GM12864 (cell line): ENCODE measurements around the gene BTN3A1.

Experiments
- DNase-seq: peaks from one replicate; pipeline ENCODE4 v3.0.0-alpha.2; 2011; ENCODE audit warnings: low read depth
- H3K4me3 ChIP-seq: 2 replicates; pipeline ENCODE4 v1.5.1; 2011; ENCODE audit warnings: mild to moderate bottlenecking, low read depth, low read length, control low read depth
- TF ChIP-seq, protein P1 (sequence below): IDR thresholded peaks from 2 replicates; pipeline ENCODE4 v1.5.1; 2011; ENCODE audit warnings: low read depth, mild to moderate bottlenecking, moderate library complexity, low read length, control low read depth, inconsistent platforms; ENCODE audit errors: missing control alignments

Gene BTN3A1

GRCh38 chr6:26421259-26422144 is 19.4 kb downstream of the BTN3A1 start:
- TF ChIP-seq, protein P1, sequence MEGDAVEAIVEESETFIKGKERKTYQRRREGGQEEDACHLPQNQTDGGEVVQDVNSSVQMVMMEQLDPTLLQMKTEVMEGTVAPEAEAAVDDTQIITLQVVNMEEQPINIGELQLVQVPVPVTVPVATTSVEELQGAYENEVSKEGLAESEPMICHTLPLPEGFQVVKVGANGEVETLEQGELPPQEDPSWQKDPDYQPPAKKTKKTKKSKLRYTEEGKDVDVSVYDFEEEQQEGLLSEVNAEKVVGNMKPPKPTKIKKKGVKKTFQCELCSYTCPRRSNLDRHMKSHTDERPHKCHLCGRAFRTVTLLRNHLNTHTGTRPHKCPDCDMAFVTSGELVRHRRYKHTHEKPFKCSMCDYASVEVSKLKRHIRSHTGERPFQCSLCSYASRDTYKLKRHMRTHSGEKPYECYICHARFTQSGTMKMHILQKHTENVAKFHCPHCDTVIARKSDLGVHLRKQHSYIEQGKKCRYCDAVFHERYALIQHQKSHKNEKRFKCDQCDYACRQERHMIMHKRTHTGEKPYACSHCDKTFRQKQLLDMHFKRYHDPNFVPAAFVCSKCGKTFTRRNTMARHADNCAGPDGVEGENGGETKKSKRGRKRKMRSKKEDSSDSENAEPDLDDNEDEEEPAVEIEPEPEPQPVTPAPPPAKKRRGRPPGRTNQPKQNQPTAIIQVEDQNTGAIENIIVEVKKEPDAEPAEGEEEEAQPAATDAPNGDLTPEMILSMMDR = no peak
- H3K4me3 ChIP-seq = peak overlapping the region; percentile 75
- peak; percentile 47 for DNase-seq

GRCh38 chr6:26422329-26422728 is 20.3 kb downstream of the BTN3A1 start:
- DNase-seq = no peak
- peak overlapping the region; percentile 75 for H3K4me3 ChIP-seq
- TF ChIP-seq, protein P1 = no peak

DNA sequence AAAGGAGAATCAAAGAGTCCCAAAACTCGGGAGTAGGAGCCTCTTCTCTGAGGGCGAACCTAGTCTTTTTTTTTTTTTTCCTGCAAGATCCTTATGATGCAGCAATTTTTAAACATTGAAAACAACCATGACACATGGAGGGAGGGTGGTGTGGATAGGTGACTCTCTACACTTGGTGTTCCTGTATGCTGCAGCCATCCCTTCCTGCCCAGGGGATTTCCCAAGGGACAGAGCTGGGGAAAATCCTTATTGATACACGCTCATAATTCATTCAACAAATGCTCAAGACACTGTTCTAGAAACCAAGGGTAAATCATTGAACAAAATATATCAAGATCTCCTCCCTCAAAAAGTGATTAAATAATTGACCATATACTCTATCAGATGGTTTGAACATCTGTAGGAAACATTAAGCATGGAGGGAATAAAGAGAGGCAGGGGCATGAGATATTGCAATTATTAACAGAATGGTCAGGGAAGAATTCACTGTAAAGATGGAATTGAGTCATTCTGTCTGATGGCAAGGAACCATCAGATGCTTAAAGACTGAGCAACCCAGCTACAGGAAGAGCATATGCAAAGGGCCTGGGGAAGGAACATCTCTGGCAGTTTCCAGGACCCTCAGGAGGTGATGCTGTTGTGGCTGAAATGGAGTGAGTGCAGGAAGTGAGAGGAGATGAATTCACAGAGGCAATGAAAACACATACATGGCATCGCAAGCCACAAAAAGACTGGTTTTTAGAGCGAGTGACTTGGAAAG is 24.8 kb downstream of the BTN3A1 start:
- TF ChIP-seq, protein P1 = no peak
- DNase-seq = no peak
- H3K4me3 ChIP-seq = no peak overlapping the region

- TF ChIP-seq, protein P1 = no peak
- DNase-seq = no peak
Observed at GRCh38 chr6:26427451-26427809, 25.4 kb downstream of the BTN3A1 start.

DNA sequence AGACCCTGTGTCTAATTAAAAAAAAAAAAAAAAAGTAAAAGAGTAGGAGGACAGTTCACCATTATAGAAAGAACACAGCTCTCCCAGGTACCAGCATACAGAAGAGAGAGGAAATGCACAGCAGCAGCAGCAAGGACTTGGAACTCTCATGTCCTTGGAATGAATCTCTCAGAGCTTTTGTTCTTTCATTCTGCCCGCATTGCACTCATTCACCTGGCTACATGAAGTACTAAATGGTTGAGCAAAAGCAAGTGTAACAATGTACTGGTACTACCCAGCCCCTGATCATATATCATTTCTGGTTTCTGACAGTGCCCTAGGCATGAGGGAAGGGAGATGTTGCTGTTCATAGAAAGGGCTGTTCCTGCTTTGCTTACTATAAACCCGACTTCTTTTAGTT is 26.1 kb downstream of the BTN3A1 start:
- DNase-seq = no peak
- TF ChIP-seq, protein P1 = no peak

More at GRCh38 chr6:26427451-26427809, 25.4 kb downstream of the BTN3A1 start:
- no peak overlapping the region for H3K4me3 ChIP-seq

DNA sequence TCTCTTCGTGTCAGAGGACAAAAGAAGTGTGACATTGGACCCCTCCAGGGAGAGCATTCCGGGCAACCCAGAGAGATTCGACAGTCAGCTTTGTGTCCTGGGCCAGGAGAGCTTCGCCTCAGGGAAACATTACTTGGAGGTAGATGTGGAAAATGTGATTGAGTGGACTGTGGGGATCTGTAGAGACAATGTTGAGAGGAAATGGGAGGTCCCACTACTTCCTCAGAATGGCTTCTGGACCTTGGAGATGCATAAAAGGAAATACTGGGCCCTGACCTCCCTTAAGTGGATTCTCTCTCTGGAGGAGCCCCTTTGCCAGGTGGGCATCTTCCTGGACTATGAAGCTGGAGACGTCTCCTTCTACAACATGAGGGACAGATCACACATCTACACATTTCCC is 28.7 kb downstream of the BTN3A1 start:
- H3K4me3 ChIP-seq = no peak overlapping the region
- TF ChIP-seq, protein P1 = no peak
- DNase-seq = no peak

More for the DNA sequence above, 26.1 kb downstream of the BTN3A1 start:
- no peak overlapping the region for H3K4me3 ChIP-seq
